H1 (cell line): ENCODE results near the gene RCBTB2. TPM values are rescaled to one million over a fixed set of nuclear protein-coding genes. Genes with fewer than 3 reads are reported as not detected.

Experiments
- CTCF ChIA-PET: fragments of 300-600 bp; sonication (Branson Sonifier 250); formaldehyde crosslinking; loops from one replicate; lab custom pipeline; 2021; ENCODE audit not compliant: partially characterized antibody; lab: Charles Lee
- POLR2A ChIA-PET: fragments of 300-600 bp; sonication (Branson Sonifier 250); formaldehyde crosslinking; loops from one replicate; lab custom pipeline; 2021; ENCODE audit warnings: inconsistent platforms; ENCODE audit not compliant: partially characterized antibody; lab: Charles Lee
- DNase-seq, 2 experiments: peaks; one replicate each; pipeline versions ENCODE4 v3.0.0 to v3.0.0-alpha.2; 2010 to 2022; ENCODE audit warnings: low spot score in 2 of 2, low read depth in 1 of 2, mixed read lengths in 1 of 2
- FAIRE-seq: peaks from 2 replicates; lab custom pipeline; 2011; peaks lifted over from hg19 to GRCh38; lab: Jason Lieb, UNC
- H2AFZ ChIP-seq: 2 replicates; pipeline ENCODE4 v1.8.1; 2012; ENCODE audit warnings: low read length, inconsistent platforms
- H2AK5ac ChIP-seq: 2 replicates; pipeline ENCODE4 v1.6.1; 2013; ENCODE audit warnings: low read depth, low read length
- H2BK120ac ChIP-seq: replicated peaks from 2 replicates; pipeline ENCODE3; 2013; ENCODE audit warnings: low read depth, low read length, inconsistent platforms
- H2BK12ac ChIP-seq: 2 replicates; pipeline ENCODE4 v1.6.1; 2013; ENCODE audit warnings: low read depth, low read length
- H2BK15ac ChIP-seq: 2 replicates; pipeline ENCODE4 v1.6.1; 2013; ENCODE audit warnings: low read length
- H2BK20ac ChIP-seq: 2 replicates; pipeline ENCODE4 v1.6.1; 2013; ENCODE audit warnings: low read length
- H2BK5ac ChIP-seq: 2 replicates; pipeline ENCODE4 v1.6.1; 2013; ENCODE audit warnings: low read depth, low read length
- H3K14ac ChIP-seq: 2 replicates; pipeline ENCODE4 v1.6.1; 2013; ENCODE audit warnings: inconsistent platforms; ENCODE audit not compliant: insufficient read length
- H3K18ac ChIP-seq: 2 replicates; pipeline ENCODE4 v1.6.1; 2013; ENCODE audit warnings: low read length; ENCODE audit errors: extremely low read depth
- H3K23ac ChIP-seq: 2 replicates; pipeline ENCODE4 v1.6.1; 2013; ENCODE audit warnings: inconsistent platforms; ENCODE audit not compliant: insufficient read length
- H3K23me2 ChIP-seq: 2 replicates; pipeline ENCODE4 v1.6.1; 2013; ENCODE audit warnings: low read depth, low read length
- H3K27ac ChIP-seq: 2 replicates; pipeline ENCODE4 v1.6.1; 2011; ENCODE audit warnings: low read depth, low read length, inconsistent platforms
- H3K27me3 ChIP-seq, 4 experiments: replicated peaks in 1 of 4; 1 replicate in 1 of 4; 2 replicates in 3 of 4; pipeline versions ENCODE4 v1.6.1 to v1.8.1; 2011 to 2013; ENCODE audit warnings: low read length in 3 of 4, mild to moderate bottlenecking in 3 of 4, inconsistent platforms in 2 of 4, mixed read lengths in 2 of 4, moderate library complexity in 1 of 4; ENCODE audit not compliant: control insufficient read depth in 3 of 4, insufficient read depth in 3 of 4; ENCODE audit errors: extremely low read depth in 1 of 4
- H3K36me3 ChIP-seq, 4 experiments: 2 replicates each; pipeline versions ENCODE4 v1.6.1 to v1.8.1; 2011 to 2013; ENCODE audit warnings: mild to moderate bottlenecking in 4 of 4, low read length in 3 of 4, moderate library complexity in 2 of 4, control low read depth in 1 of 4, inconsistent platforms in 1 of 4; ENCODE audit not compliant: insufficient read depth in 4 of 4, control insufficient read depth in 2 of 4
- H3K4ac ChIP-seq: replicated peaks from 2 replicates; pipeline ENCODE3; 2013; ENCODE audit warnings: low read length, low read depth, mixed read lengths, inconsistent platforms; ENCODE audit not compliant: insufficient read length
- H3K4me1 ChIP-seq, 4 experiments: replicated peaks in 1 of 4; 1 replicate in 1 of 4; 2 replicates in 3 of 4; pipeline versions ENCODE4 v1.6.1 to v1.8.1; 2011 to 2013; ENCODE audit warnings: low read length in 3 of 4, inconsistent platforms in 2 of 4, mixed read lengths in 1 of 4; ENCODE audit not compliant: insufficient read depth in 4 of 4, control insufficient read depth in 3 of 4
- H3K4me2 ChIP-seq, 2 experiments: 2 replicates each; pipeline versions ENCODE4 v1.6.1 to v1.8.1; 2011 to 2013; ENCODE audit warnings: low read depth in 2 of 2, low read length in 2 of 2, control low read depth in 1 of 2, inconsistent platforms in 1 of 2, mild to moderate bottlenecking in 1 of 2; ENCODE audit not compliant: insufficient read depth in 1 of 2
- H3K4me3 ChIP-seq, 4 experiments: fragments of 200-600, 300-600 bp in 1 of 4; sonication (generic), shearing (Covaris generic), sonication (Bioruptor Twin) in 1 of 4; 2 replicates each; pipeline versions ENCODE4 v1.5.1 to v1.8.1; 2011 to 2016; ENCODE audit warnings: low read length in 4 of 4, low read depth in 3 of 4, control low read depth in 2 of 4, inconsistent platforms in 2 of 4, mild to moderate bottlenecking in 2 of 4, mixed read lengths in 1 of 4, moderate library complexity in 1 of 4; ENCODE audit not compliant: insufficient read depth in 2 of 4; ENCODE audit errors: extremely low read depth in 1 of 4
- H3K56ac ChIP-seq: replicated peaks from 2 replicates; pipeline ENCODE3; 2013; ENCODE audit warnings: low read depth, mild to moderate bottlenecking, mixed read lengths, low read length, inconsistent platforms; ENCODE audit not compliant: insufficient read length
- H3K79me1 ChIP-seq: 2 replicates; pipeline ENCODE4 v1.6.1; 2013; ENCODE audit warnings: low read depth, low read length, control low read depth
- H3K79me2 ChIP-seq, 2 experiments: 2 replicates each; pipeline versions ENCODE4 v1.6.1 to v1.8.1; 2012 to 2013; ENCODE audit warnings: low read length in 2 of 2, mild to moderate bottlenecking in 2 of 2, inconsistent platforms in 1 of 2; ENCODE audit not compliant: insufficient read depth in 2 of 2, control insufficient read depth in 1 of 2
- H3K9ac ChIP-seq, 4 experiments: replicated peaks in 1 of 4; 1 replicate in 1 of 4; 2 replicates in 3 of 4; pipeline versions ENCODE4 v1.6.1 to v1.8.1; 2011 to 2013; ENCODE audit warnings: low read depth in 3 of 4, low read length in 3 of 4, control low read depth in 2 of 4, mild to moderate bottlenecking in 2 of 4, moderate library complexity in 2 of 4, inconsistent platforms in 1 of 4; ENCODE audit errors: extremely low read depth in 1 of 4
- H3K9me3 ChIP-seq, 2 experiments: 2 replicates each; pipeline versions ENCODE4 v1.6.1 to v1.8.1; 2012 to 2013; ENCODE audit warnings: mild to moderate bottlenecking in 2 of 2, moderate library complexity in 2 of 2, control low read depth in 1 of 2, inconsistent platforms in 1 of 2, low read depth in 1 of 2, low read length in 1 of 2, mixed read lengths in 1 of 2; ENCODE audit not compliant: insufficient read depth in 2 of 2
- H4K20me1 ChIP-seq, 2 experiments: replicated peaks in 1 of 2; 2 replicates each; pipeline versions ENCODE3 to v1.8.1; 2011 to 2013; ENCODE audit warnings: inconsistent platforms in 2 of 2, low read length in 2 of 2, mild to moderate bottlenecking in 1 of 2; ENCODE audit not compliant: insufficient read depth in 2 of 2, control insufficient read depth in 1 of 2
- H4K5ac ChIP-seq: 2 replicates; pipeline ENCODE4 v1.6.1; 2013; ENCODE audit warnings: low read length, low read depth, mixed read lengths, inconsistent platforms; ENCODE audit not compliant: insufficient read length
- H4K8ac ChIP-seq: 2 replicates; pipeline ENCODE4 v1.8.0; 2013; ENCODE audit warnings: mild to moderate bottlenecking, moderate library complexity, low read length, inconsistent platforms; ENCODE audit not compliant: insufficient read depth; ENCODE audit errors: extremely low read depth
- H4K91ac ChIP-seq: replicated peaks from 2 replicates; pipeline ENCODE3; 2013; ENCODE audit warnings: low read length, mixed read lengths, inconsistent platforms; ENCODE audit not compliant: insufficient read length
- MAX ChIP-seq: IDR thresholded peaks from 2 replicates; pipeline ENCODE4 v1.6.1; 2012; ENCODE audit warnings: inconsistent platforms
- SP4 ChIP-seq: IDR thresholded peaks from 2 replicates; pipeline ENCODE4 v1.6.1; 2012; ENCODE audit warnings: low read length, inconsistent platforms
- WGBS, 2 experiments: shearing (Covaris generic) in 1 of 2; methylation state at CpG; one replicate each; pipeline versions ENCODE4 v1.1.6 to v1.1.7; 2013 to 2015; ENCODE audit warnings: low lambda C conversion rate in 2 of 2, mixed read lengths in 2 of 2, inconsistent platforms in 1 of 2, low coverage in 1 of 2, missing lambda C conversion rate in 1 of 2; ENCODE audit not compliant: insufficient replicate concordance in 2 of 2, insufficient coverage in 1 of 2, insufficient read length in 1 of 2; ENCODE audit errors: extremely low coverage in 1 of 2, missing lambda C conversion rate in 1 of 2; 5-methylcytosine and 5-hydroxymethylcytosine counted together
- polyA plus RNA-seq, 7 experiments: library from polyadenylated mRNA; depleted of rRNA in 3 of 7; stranded (reverse) in 5 of 7; unstranded in 2 of 7; fragments of >200 nt in 5 of 7; fragments of 200-250 nt in 2 of 7; gene quantifications; 1 replicate in 5 of 7; 2 replicates in 1 of 7; 4 replicates in 1 of 7; pipeline versions ENCODE4 v1.2.1 to v1.2.3, GENCODE V29; 2011 to 2013; ENCODE audit warnings: missing spikeins in 2 of 7, mixed read lengths in 2 of 7
- total RNA-seq: library from RNA; stranded (reverse); fragmentation: NEBNext Ultra II Directional; extraction: Animal tissue kit (Norgen Biotek cat#: 25700); gene quantifications from 2 replicates; pipeline ENCODE4 v1.2.1, GENCODE V29; 2021

The RCBTB2 gene
- total and polyA plus RNA-seq, 2 of the 8 experiments (the other 6 are each of a cell fraction or from before 2014, with no cell fraction given) = 5.2 to 8.4 TPM

- H4K91ac ChIP-seq = no peak overlapping the region
- H2BK15ac ChIP-seq = no peak overlapping the region
- no peaks in the 10 kb centered on the region for H3K36me3 ChIP-seq
- no peak overlapping the region for H2BK120ac ChIP-seq
- no peaks in the 10 kb centered on the region for H3K27me3 ChIP-seq
- no peak overlapping the region for H3K56ac ChIP-seq
- no peak overlapping the region for H3K23ac ChIP-seq
- H3K4me3 ChIP-seq = no peak overlapping the region
- H3K79me1 ChIP-seq = no peaks in the 10 kb centered on the region; the same call in 1 of the 2 replicates
- no peak overlapping the region for H3K27ac ChIP-seq
- H3K79me2 ChIP-seq = no peaks in the 10 kb centered on the region
- DNase-seq = no peak
- H4K8ac ChIP-seq = no peak overlapping the region
- no peak overlapping the region for H4K5ac ChIP-seq
- peaks cover 0 to 12% (median 3%) of the 10 kb centered on the region in 4 experiments; a peak in 3 of 7 replicates for H3K4me1 ChIP-seq
- H2BK20ac ChIP-seq = no peak overlapping the region
- WGBS, 2 experiments = 89% methylated on average over 4 of the region's 4 CpGs; no CpG with 5 or more reads in 1 of the 2 experiments
- H3K4me2 ChIP-seq = no peak overlapping the region
- POLR2A ChIA-PET = no interaction called here
- H2AK5ac ChIP-seq = no peak overlapping the region
- H3K14ac ChIP-seq = no peak overlapping the region
- H3K18ac ChIP-seq = no peak overlapping the region
- no peaks in the 10 kb centered on the region for H4K20me1 ChIP-seq
- no peak overlapping the region for H2BK12ac ChIP-seq
- TF ChIP-seq SP4 (no peak), MAX (no peak)
- H3K4ac ChIP-seq = no peak overlapping the region
- no peak overlapping the region for H3K9ac ChIP-seq
- H2AFZ ChIP-seq = no peak overlapping the region
- H3K23me2 ChIP-seq = no peaks in the 10 kb centered on the region; the same call in 1 of the 2 replicates
- no peak overlapping the region for H2BK5ac ChIP-seq
- CTCF ChIA-PET = no interaction called here
- FAIRE-seq = no peak
- no peaks in the 10 kb centered on the region for H3K9me3 ChIP-seq
Observed at GRCh38 chr13:48500652-48501197, 32.2 kb downstream of the RCBTB2 start.
